Muscle of leg (tissue), 11 donors: ENCODE data around the gene AMZ2. TPM values are rescaled to one million over a fixed set of nuclear protein-coding genes. Genes with fewer than 3 reads are reported as not detected.
"Not testable (repeated sequence)": the region's sequence is repeated elsewhere in the genome, so short reads cannot be mapped to it uniquely, and the experiment has no call there.

ENCODE experiments used
- DNase-seq: peaks from one replicate; pipeline ENCODE4 v3.0.0; 2013
- H3K27ac ChIP-seq: one replicate; pipeline ENCODE4 v1.5.1; 2013; ENCODE audit warnings: mild to moderate bottlenecking, low read length, control low read depth
- H3K27me3 ChIP-seq: one replicate; pipeline ENCODE4 v1.6.1; 2013; ENCODE audit warnings: low read length; ENCODE audit not compliant: control insufficient read depth, insufficient read depth
- H3K36me3 ChIP-seq: one replicate; pipeline ENCODE4 v1.6.1; 2013; ENCODE audit warnings: low read length; ENCODE audit not compliant: control insufficient read depth, insufficient read depth
- H3K4me1 ChIP-seq: one replicate; pipeline ENCODE4 v1.6.1; 2013; ENCODE audit warnings: low read length; ENCODE audit not compliant: control insufficient read depth, insufficient read depth
- H3K4me3 ChIP-seq: one replicate; pipeline ENCODE4 v1.5.1; 2013; ENCODE audit warnings: low read length, control low read depth
- H3K9me3 ChIP-seq: replicated peaks from 2 replicates; pipeline ENCODE4 v1.6.1; 2013; ENCODE audit warnings: low read depth, low read length; ENCODE audit not compliant: control insufficient read depth
- WGBS: methylation state at CpG from one replicate; pipeline ENCODE4 v1.1.5; 2013; ENCODE audit warnings: missing lambda C conversion rate; ENCODE audit not compliant: insufficient coverage; 5-methylcytosine and 5-hydroxymethylcytosine counted together
- polyA plus RNA-seq, 8 donors: library from polyadenylated mRNA; unstranded; fragments of 120-200 nt; gene quantifications; one replicate each; pipeline versions ENCODE4 v1.2.1 to v1.2.3, GENCODE V29; 2013; ENCODE audit warnings: inconsistent platforms in 1 of 8, low replicate concordance in 1 of 8; ENCODE audit not compliant: insufficient read length in 8 of 8, insufficient read depth in 1 of 8
- total RNA-seq: library from RNA; stranded (reverse); fragments of 120-200 nt; gene quantifications from one replicate; pipeline ENCODE4 v1.2.4, GENCODE V29; 2013

AMZ2 gene
- total and polyA plus RNA-seq, 9 donors: 58.9 to 70.9 (median 64.5) TPM

DNA sequence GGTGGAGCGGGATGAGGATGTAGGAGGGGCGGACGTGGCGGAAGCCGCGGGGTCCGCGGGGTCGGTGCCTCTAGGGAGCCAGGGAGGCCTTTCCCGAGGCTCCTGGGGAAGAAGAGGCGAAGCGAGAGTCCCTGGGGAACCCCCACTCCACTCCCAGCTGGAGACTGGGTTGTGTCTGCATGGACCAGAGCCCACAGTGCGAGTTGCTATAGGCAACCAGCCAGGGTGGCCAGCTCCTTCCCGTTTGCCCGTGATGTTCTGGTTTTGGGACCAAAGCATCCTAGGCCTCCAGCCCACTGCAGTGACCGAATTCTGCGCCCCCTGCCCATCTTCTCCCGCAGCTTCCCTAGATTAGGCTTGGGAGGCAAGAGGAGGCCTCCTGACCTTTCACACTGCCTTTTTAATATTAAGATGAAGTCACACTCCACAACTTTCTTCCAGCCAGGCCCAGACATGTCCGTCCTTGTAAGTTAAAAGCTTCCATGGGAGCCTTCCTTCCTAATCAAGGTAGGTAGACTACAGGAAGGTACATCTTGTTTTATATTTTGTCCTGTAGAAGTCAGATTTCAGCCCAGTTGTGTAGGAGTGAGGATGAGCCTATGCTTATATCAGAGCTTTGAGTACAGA is 469 bp downstream of the AMZ2 start:
- H3K27me3 ChIP-seq: no peaks in the 10 kb centered on the region

DNA sequence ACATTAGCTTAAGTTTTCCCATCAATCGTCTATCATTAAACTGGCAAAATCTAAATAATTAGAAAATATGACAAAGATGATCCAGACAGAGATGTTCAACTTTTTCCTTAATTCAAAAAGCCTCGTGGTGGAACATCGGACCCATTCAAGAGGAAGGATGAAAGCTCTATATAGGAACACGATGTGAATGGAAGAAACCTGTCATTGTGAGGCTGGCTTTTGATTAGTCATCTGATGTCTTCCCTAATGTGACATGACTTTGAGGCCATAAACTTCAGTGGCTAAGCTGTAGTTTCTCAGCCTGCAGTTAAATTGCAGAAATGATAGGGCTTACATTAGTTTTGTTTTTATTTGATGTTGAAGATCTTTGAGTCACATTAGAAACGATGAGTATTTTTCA is 1.0 kb downstream of the AMZ2 start:
- no peaks in the 10 kb centered on the region for H3K27me3 ChIP-seq
- peaks cover 12% of the 10 kb centered on the region for H3K36me3 ChIP-seq
- H3K4me3 ChIP-seq: no peak overlapping the region
- DNase-seq: no peak
- peak overlapping the region; percentile 99 for H3K27ac ChIP-seq
- H3K9me3 ChIP-seq: no peaks in the 10 kb centered on the region
- H3K4me1 ChIP-seq: peaks cover 7% of the 10 kb centered on the region
- WGBS: 97% methylated on average over 3 of the region's 5 CpGs

More for the DNA sequence above, 469 bp downstream of the AMZ2 start:
- peak overlapping the region; percentile 96 for H3K4me3 ChIP-seq
- 0% methylated on average over 7 of the region's 19 CpGs for WGBS
- H3K27ac ChIP-seq: peak overlapping the region; percentile 99
- H3K4me1 ChIP-seq: peaks cover 7% of the 10 kb centered on the region
- H3K36me3 ChIP-seq: peaks cover 12% of the 10 kb centered on the region
- DNase-seq: no peak
- H3K9me3 ChIP-seq: no peaks in the 10 kb centered on the region

- H3K9me3 ChIP-seq: no peaks in the 10 kb centered on the region
- no peak overlapping the region for H3K4me3 ChIP-seq
- no peaks in the 10 kb centered on the region for H3K27me3 ChIP-seq
- no peak overlapping the region for H3K27ac ChIP-seq
- peaks cover 12% of the 10 kb centered on the region for H3K36me3 ChIP-seq
- no CpG with 5 or more reads among the region's 7 CpGs for WGBS
- H3K4me1 ChIP-seq: peaks cover 7% of the 10 kb centered on the region
- DNase-seq: no peak
Observed at GRCh38 chr17:68249354-68249765, 1.5 kb downstream of the AMZ2 start.

GRCh38 chr17:68253426-68253825 is 5.6 kb downstream of the AMZ2 start:
- not testable (repeated sequence) for H3K27ac ChIP-seq, DNase-seq, H3K9me3 ChIP-seq, H3K4me1 ChIP-seq, H3K4me3 ChIP-seq, H3K27me3 ChIP-seq
- peaks cover 27% of the 10 kb centered on the region for H3K36me3 ChIP-seq
- WGBS: 88% methylated on average over 2 of the region's 7 CpGs

DNA sequence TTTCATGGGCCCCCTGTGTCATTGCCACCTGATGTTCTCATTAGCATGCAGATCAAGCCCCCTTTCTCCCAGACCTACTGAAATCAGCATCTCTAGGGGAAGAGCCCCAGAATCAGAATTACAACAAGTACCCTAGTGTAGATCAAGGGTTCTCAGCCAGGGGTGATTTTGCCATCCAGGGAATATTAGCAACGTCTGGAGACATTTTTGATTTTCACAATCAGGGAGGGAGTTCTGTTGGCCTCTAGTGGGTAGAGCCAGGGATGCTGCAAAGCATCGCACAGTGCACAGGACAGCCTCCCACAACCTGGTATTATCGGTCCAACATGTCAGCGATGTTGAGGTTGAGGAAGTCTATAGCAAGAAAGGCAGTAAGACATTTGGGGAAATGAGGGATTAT is 7.3 kb downstream of the AMZ2 start:
- Histone ChIP-seq H3K27ac (no peak overlapping the region), H3K36me3 (peaks cover 26% of the 10 kb centered on the region), H3K4me3 (no peak overlapping the region), H3K4me1 (peaks cover 3% of the 10 kb centered on the region), H3K9me3 (no peaks in the 10 kb centered on the region), H3K27me3 (no peaks in the 10 kb centered on the region)
- DNase-seq: no peak
- 79% methylated on average over 4 of the region's 4 CpGs for WGBS

- Histone ChIP-seq H3K36me3 (peaks cover 24% of the 10 kb centered on the region), H3K4me3 (no peak overlapping the region), H3K9me3 (no peaks in the 10 kb centered on the region), H3K27ac (no peak overlapping the region), H3K27me3 (no peaks in the 10 kb centered on the region), H3K4me1 (peaks cover 3% of the 10 kb centered on the region)
- WGBS: 76% methylated on average over 3 of the region's 5 CpGs
- no peak for DNase-seq
Observed at GRCh38 chr17:68255731-68256538, 8.1 kb downstream of the AMZ2 start.

DNA sequence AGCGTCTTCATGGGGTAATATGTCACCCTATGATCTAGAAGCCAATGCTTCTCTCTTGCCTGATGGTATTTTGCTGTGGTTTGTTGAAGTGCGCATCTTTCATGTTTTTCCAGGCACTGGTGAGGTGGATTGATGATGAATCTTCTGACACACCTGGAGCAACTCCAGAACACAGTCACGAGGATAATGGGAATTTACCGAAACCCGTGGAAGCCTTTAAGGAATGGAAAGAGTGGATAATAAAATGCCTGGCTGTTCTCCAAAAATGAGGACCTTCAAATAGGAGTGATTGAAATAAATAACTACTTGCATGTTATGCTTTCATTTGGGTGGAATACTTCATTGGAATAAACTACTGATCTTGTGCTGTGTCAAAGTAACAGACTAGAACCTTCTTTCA is 8.9 kb downstream of the AMZ2 start:
- 80% methylated on average over 2 of the region's 5 CpGs for WGBS
- peaks cover 22% of the 10 kb centered on the region for H3K36me3 ChIP-seq
- not testable (repeated sequence) for H3K4me1 ChIP-seq, H3K27ac ChIP-seq, H3K9me3 ChIP-seq, H3K27me3 ChIP-seq, H3K4me3 ChIP-seq
- peak; percentile 13 for DNase-seq

- Histone ChIP-seq H3K36me3 (peaks cover 15% of the 10 kb centered on the region), H3K27me3 (no peaks in the 10 kb centered on the region), H3K4me3 (no peak overlapping the region), H3K4me1 (peaks cover 3% of the 10 kb centered on the region), H3K27ac (no peak overlapping the region), H3K9me3 (no peaks in the 10 kb centered on the region)
- DNase-seq: no peak
Observed at GRCh38 chr17:68257934-68258333, 10.1 kb downstream of the AMZ2 start.

GRCh38 chr17:68258890-68259647 is 11.2 kb downstream of the AMZ2 start:
- H3K4me3 ChIP-seq, H3K4me1 ChIP-seq: not testable (repeated sequence)
- peak overlapping the region; percentile 81 for H3K27ac ChIP-seq

GRCh38 chr17:68259648-68259951 is 11.8 kb downstream of the AMZ2 start:
- not testable (repeated sequence) for H3K9me3 ChIP-seq, H3K4me1 ChIP-seq, H3K27me3 ChIP-seq, H3K4me3 ChIP-seq, DNase-seq
- WGBS: no CpG with 5 or more reads among the region's 3 CpGs
- H3K27ac ChIP-seq: peak overlapping the region; percentile 51
- peaks cover 15% of the 10 kb centered on the region for H3K36me3 ChIP-seq

More at GRCh38 chr17:68258890-68259647, 11.2 kb downstream of the AMZ2 start:
- H3K9me3 ChIP-seq, H3K27me3 ChIP-seq: not testable (repeated sequence)
- peaks cover 15% of the 10 kb centered on the region for H3K36me3 ChIP-seq
- peak; percentile 67 for DNase-seq
- 1% methylated on average over 9 of the region's 44 CpGs for WGBS
